Right renal pelvis (tissue), 4 donors: ENCODE results near the gene BNIP3. TPM values are rescaled to one million over a fixed set of nuclear protein-coding genes. Genes with fewer than 3 reads are reported as not detected.
"Not testable (repeated sequence)": the region's sequence is repeated elsewhere in the genome, so short reads cannot be mapped to it uniquely, and the experiment has no call there.

Source experiments
- DNase-seq, 4 donors: peaks; one replicate each; pipeline ENCODE4 v3.0.0-alpha.2; 2013; ENCODE audit warnings: low read depth in 4 of 4, low spot score in 3 of 4, missing footprints in 1 of 4
- polyA plus RNA-seq, 4 donors: library from polyadenylated mRNA; unstranded; fragments of 120-200 nt; gene quantifications; one replicate each; pipeline ENCODE4 v1.2.1, GENCODE V29; 2013; ENCODE audit not compliant: insufficient read length in 4 of 4

BNIP3 gene
- polyA plus RNA-seq, 4 donors, result 73.8 to 88.3 (median 79.0) TPM

GRCh38 chr10:132003282-132003924 lies 21.7 kb upstream of the BNIP3 start:
- no peak for DNase-seq

GRCh38 chr10:132002004-132002403 lies 20.3 kb upstream of the BNIP3 start:
- DNase-seq, result no peak

GRCh38 chr10:132001238-132001972 lies 19.7 kb upstream of the BNIP3 start:
- no peak for DNase-seq

GRCh38 chr10:131998845-131999681 lies 17.3 kb upstream of the BNIP3 start:
- no peak for DNase-seq

GRCh38 chr10:131998050-131998844 lies 16.5 kb upstream of the BNIP3 start:
- DNase-seq, result no peak

- DNase-seq, result no peak
These were observed 15.8 kb upstream of the BNIP3 start for GRCh38 chr10:131997366-131998049.

- DNase-seq, result no peak
These were observed 15.0 kb upstream of the BNIP3 start for GRCh38 chr10:131996466-131997365.

- no peak for DNase-seq
These were observed 12.7 kb upstream of the BNIP3 start for GRCh38 chr10:131994435-131994834.

- no peak for DNase-seq
These were observed 11.6 kb upstream of the BNIP3 start for GRCh38 chr10:131993275-131993674.

GRCh38 chr10:131991726-131992125 lies 10.0 kb upstream of the BNIP3 start:
- no peak for DNase-seq

GRCh38 chr10:131987786-131988185 lies 6.1 kb upstream of the BNIP3 start:
- not testable (repeated sequence) for DNase-seq

GRCh38 chr10:131987301-131987700 lies 5.6 kb upstream of the BNIP3 start:
- DNase-seq, result not testable (repeated sequence)

- DNase-seq, result not testable (repeated sequence)
These were observed 5.1 kb upstream of the BNIP3 start for GRCh38 chr10:131986851-131987250.

- DNase-seq, result no peak
These were observed 2.1 kb upstream of the BNIP3 start for GRCh38 chr10:131983780-131984179.

- DNase-seq, result no peak
These were observed 1.1 kb upstream of the BNIP3 start for GRCh38 chr10:131982796-131983195.

GRCh38 chr10:131982185-131982756 lies 548 bp upstream of the BNIP3 start:
- DNase-seq, result no peak

- no peak for DNase-seq
These were observed 828 bp downstream of the BNIP3 start for GRCh38 chr10:131980761-131981428.

- DNase-seq, result no peak
These were observed 1.4 kb downstream of the BNIP3 start for GRCh38 chr10:131980321-131980720.
